Panc1 (cell line): ENCODE measurements around the gene TMEM129.

Experiments used
- POLR2AphosphoS5 ChIP-seq: IDR thresholded peaks from 2 replicates; pipeline ENCODE4 v1.6.1; 2012; ENCODE audit warnings: mild to moderate bottlenecking, low read depth, low read length, moderate library complexity
- SIN3A ChIP-seq: IDR thresholded peaks from 2 replicates; pipeline ENCODE4 v1.6.1; 2012; ENCODE audit warnings: low read depth, mild to moderate bottlenecking, low read length, moderate library complexity, borderline replicate concordance; ENCODE audit not compliant: insufficient read depth
- TF ChIP-seq, protein P1 (sequence below): fragments of 450-650 bp; IDR thresholded peaks from 2 replicates; pipeline ENCODE4 v1.5.1; 2017; ENCODE audit warnings: mild to moderate bottlenecking

GRCh38 chr4:1770791-1771231 lies 49.7 kb upstream of the TMEM129 start:
- TF ChIP-seq POLR2AphosphoS5 (no peak), SIN3A (no peak)
- TF ChIP-seq, protein P1, sequence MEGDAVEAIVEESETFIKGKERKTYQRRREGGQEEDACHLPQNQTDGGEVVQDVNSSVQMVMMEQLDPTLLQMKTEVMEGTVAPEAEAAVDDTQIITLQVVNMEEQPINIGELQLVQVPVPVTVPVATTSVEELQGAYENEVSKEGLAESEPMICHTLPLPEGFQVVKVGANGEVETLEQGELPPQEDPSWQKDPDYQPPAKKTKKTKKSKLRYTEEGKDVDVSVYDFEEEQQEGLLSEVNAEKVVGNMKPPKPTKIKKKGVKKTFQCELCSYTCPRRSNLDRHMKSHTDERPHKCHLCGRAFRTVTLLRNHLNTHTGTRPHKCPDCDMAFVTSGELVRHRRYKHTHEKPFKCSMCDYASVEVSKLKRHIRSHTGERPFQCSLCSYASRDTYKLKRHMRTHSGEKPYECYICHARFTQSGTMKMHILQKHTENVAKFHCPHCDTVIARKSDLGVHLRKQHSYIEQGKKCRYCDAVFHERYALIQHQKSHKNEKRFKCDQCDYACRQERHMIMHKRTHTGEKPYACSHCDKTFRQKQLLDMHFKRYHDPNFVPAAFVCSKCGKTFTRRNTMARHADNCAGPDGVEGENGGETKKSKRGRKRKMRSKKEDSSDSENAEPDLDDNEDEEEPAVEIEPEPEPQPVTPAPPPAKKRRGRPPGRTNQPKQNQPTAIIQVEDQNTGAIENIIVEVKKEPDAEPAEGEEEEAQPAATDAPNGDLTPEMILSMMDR, result no peak
